ENCODE results near the gene TMEM47.

The TMEM47 gene

GRCh38 chrX:34656842-34657725, at the start of gene TMEM47:
TSS of gene TMEM47 (minus strand) at chrX:34657285. CDS start at chrX:34657029, 256 bp downstream.
- no peaks in the 10 kb centered on the region for H3K9me3 Mint-ChIP-seq
- peaks cover 3% of the 10 kb centered on the region for H3K36me3 Mint-ChIP-seq (ENCODE audit: low read depth)
- H3K4me1 Mint-ChIP-seq (ENCODE audit: low read depth) = peaks cover 4% of the 10 kb centered on the region
- H3K27ac Mint-ChIP-seq = no peak within 1 kb of the TSS
- peaks cover 25% of the 10 kb centered on the region for H3K27me3 Mint-ChIP-seq (ENCODE audit: low read depth)
- H3K4me3 Mint-ChIP-seq = peak within 1 kb of the TSS; percentile 80

DNA sequence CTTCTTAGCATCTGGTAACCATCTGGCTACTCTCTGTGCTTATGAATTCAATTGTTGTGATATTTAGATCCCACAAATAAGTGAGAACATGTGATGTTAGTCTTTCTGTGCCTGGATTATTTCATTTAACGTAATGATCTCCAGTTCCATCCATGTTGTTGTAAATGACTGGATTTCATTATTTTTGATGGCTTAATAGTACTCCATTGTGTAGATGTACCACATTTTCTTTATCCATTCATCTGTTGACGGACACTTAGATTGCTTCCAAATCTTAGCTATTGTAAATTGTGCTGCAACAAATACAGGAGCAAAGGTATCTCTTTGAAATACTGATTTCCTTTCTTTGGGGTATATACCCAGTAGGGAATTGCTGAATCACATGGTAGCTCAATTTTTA, 30.0 kb upstream of the TMEM47 start:
- H3K4me1 Mint-ChIP-seq (ENCODE audit: low read depth) = no peaks in the 10 kb centered on the region
- no peak overlapping the region for H3K27ac Mint-ChIP-seq
- no peaks in the 10 kb centered on the region for H3K36me3 Mint-ChIP-seq (ENCODE audit: low read depth)
- H3K9me3 Mint-ChIP-seq = peaks cover 9% of the 10 kb centered on the region
- no peak overlapping the region for H3K4me3 Mint-ChIP-seq
- no peaks in the 10 kb centered on the region for H3K27me3 Mint-ChIP-seq (ENCODE audit: low read depth)

DNA sequence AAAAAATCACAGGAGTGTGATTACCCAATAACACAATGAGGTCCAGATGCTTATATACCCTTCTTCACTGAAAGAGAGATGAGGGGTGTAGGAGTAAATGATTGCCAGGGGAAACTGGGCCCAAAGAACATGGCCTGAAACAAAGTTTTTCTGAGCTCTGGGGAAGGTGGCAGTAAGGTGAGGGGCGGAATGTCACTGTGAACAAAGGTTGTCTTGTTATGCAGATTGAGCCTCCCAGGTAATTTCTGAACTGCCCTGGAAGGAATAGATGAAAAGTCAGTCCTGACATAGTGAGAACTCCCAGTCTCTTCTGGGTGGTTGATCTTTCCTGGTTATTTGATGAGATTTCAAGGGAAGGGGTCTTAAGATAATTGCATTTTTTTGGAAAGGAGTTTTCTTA, 2.5 kb upstream of the TMEM47 start:
- peaks cover 3% of the 10 kb centered on the region for H3K36me3 Mint-ChIP-seq (ENCODE audit: low read depth)
- H3K27ac Mint-ChIP-seq = no peak overlapping the region
- no peak overlapping the region for H3K4me3 Mint-ChIP-seq
- H3K9me3 Mint-ChIP-seq = no peaks in the 10 kb centered on the region
- peaks cover 23% of the 10 kb centered on the region for H3K27me3 Mint-ChIP-seq (ENCODE audit: low read depth)
- peaks cover 4% of the 10 kb centered on the region for H3K4me1 Mint-ChIP-seq (ENCODE audit: low read depth)

DNA sequence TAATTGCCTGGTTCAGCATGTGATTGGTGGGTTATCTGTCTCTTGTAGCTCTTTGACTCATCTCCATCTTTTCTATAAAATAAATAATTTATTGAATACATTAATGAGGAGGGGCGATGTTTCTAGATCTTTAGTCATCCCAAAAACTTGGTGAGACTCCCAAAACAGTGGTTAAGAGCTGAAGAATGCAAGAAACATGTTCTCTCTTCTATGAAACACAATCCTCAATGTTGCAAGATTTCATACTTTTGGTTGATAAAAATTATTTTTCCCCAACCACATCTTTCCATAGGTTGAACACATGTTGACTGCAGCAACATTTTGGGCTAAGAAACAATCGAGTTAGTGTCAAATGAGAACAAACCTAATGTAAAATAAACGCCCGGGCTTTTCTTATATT, 1.2 kb upstream of the TMEM47 start:
- no peak overlapping the region for H3K4me3 Mint-ChIP-seq
- no peaks in the 10 kb centered on the region for H3K9me3 Mint-ChIP-seq

DNA sequence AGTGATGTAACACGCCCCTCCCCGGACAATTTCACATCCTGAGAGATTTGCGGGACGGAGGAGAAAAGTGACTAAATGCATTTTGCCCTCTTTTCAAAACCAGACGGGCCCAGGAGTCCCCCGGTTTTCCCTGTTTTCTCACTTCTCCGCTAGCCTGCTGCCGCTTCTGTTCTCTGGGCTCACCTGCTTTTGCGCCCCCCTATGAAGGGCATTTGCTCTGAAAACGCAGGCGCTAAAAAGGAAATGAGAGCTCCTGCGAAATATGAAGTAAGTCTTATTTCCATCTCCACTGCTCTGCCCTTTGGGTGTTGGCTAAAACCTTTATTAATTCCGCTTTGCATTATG, 613 bp upstream of the TMEM47 start:
- H3K4me1 Mint-ChIP-seq (ENCODE audit: low read depth) = peaks cover 4% of the 10 kb centered on the region
- H3K36me3 Mint-ChIP-seq (ENCODE audit: low read depth) = peaks cover 3% of the 10 kb centered on the region
- H3K4me3 Mint-ChIP-seq = no peak overlapping the region
- no peaks in the 10 kb centered on the region for H3K9me3 Mint-ChIP-seq
- H3K27me3 Mint-ChIP-seq (ENCODE audit: low read depth) = peaks cover 25% of the 10 kb centered on the region
- H3K27ac Mint-ChIP-seq = no peak overlapping the region

More for the DNA sequence above, 1.2 kb upstream of the TMEM47 start:
- H3K27ac Mint-ChIP-seq = no peak overlapping the region
- H3K4me1 Mint-ChIP-seq (ENCODE audit: low read depth) = peaks cover 4% of the 10 kb centered on the region
- peaks cover 25% of the 10 kb centered on the region for H3K27me3 Mint-ChIP-seq (ENCODE audit: low read depth)
- H3K36me3 Mint-ChIP-seq (ENCODE audit: low read depth) = peaks cover 3% of the 10 kb centered on the region

DNA sequence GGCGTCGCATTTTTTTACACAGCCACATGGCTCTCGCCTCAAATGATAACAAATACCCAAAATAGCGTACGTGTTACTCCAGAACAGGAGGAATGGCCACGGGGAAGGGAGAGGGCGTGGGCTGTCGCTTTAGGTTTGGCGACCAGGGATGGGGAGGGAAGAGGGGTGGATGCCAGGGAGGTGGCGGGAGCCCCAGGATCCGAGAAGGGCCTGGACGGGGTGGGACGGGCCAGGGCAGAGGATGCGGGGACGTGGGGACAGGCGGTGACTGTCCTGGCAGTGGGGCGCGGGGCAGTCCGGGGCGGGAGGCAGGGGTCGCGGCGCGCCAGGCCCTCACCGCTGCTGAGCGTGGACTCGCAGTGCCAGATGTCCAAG, 631 bp downstream of the TMEM47 start:
- Mint-ChIP-seq H3K4me3 (peak overlapping the region; percentile 80), H3K9me3 (no peaks in the 10 kb centered on the region), H3K4me1 (ENCODE audit: low read depth) (peaks cover 4% of the 10 kb centered on the region), H3K27ac (no peak overlapping the region), H3K36me3 (ENCODE audit: low read depth) (peaks cover 3% of the 10 kb centered on the region), H3K27me3 (ENCODE audit: low read depth) (peaks cover 25% of the 10 kb centered on the region)

GRCh38 chrX:34655501-34656455, 1.3 kb downstream of the TMEM47 start:
- H3K4me3 Mint-ChIP-seq = peak overlapping the region; percentile 80
- H3K27me3 Mint-ChIP-seq (ENCODE audit: low read depth) = peaks cover 25% of the 10 kb centered on the region
- H3K36me3 Mint-ChIP-seq (ENCODE audit: low read depth) = peaks cover 3% of the 10 kb centered on the region
- H3K4me1 Mint-ChIP-seq (ENCODE audit: low read depth) = peaks cover 4% of the 10 kb centered on the region
- H3K9me3 Mint-ChIP-seq = no peaks in the 10 kb centered on the region
- peak overlapping the region; percentile 41 for H3K27ac Mint-ChIP-seq

- H3K36me3 Mint-ChIP-seq (ENCODE audit: low read depth) = peaks cover 3% of the 10 kb centered on the region
- peaks cover 4% of the 10 kb centered on the region for H3K4me1 Mint-ChIP-seq (ENCODE audit: low read depth)
- no peak overlapping the region for H3K27ac Mint-ChIP-seq
- no peak overlapping the region for H3K4me3 Mint-ChIP-seq
- H3K27me3 Mint-ChIP-seq (ENCODE audit: low read depth) = peaks cover 25% of the 10 kb centered on the region
- H3K9me3 Mint-ChIP-seq = no peaks in the 10 kb centered on the region
Observed at GRCh38 chrX:34654696-34655490, 2.2 kb downstream of the TMEM47 start.

DNA sequence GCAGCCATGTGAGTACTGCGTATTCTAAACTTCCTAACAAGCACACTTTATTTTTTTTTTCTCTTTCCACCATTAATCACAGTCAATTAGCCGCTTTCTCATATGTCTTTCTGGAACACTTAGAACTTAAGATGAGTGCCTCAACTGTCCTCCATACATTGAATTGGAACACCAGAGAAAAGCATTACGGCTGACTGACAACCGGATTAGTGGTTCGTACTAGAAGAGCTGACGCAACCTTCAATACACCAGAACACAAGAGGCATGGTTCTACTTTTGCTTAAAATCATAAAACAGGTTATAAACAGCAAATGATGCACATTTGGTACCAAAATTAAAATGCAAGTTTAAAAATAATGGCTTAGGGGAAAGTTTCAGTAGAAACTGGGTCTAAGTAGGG, 3.3 kb downstream of the TMEM47 start:
- H3K27me3 Mint-ChIP-seq (ENCODE audit: low read depth) = peaks cover 25% of the 10 kb centered on the region
- no peak overlapping the region for H3K4me3 Mint-ChIP-seq
- peaks cover 4% of the 10 kb centered on the region for H3K4me1 Mint-ChIP-seq (ENCODE audit: low read depth)
- no peak overlapping the region for H3K27ac Mint-ChIP-seq
- no peaks in the 10 kb centered on the region for H3K9me3 Mint-ChIP-seq
- H3K36me3 Mint-ChIP-seq (ENCODE audit: low read depth) = peaks cover 3% of the 10 kb centered on the region

DNA sequence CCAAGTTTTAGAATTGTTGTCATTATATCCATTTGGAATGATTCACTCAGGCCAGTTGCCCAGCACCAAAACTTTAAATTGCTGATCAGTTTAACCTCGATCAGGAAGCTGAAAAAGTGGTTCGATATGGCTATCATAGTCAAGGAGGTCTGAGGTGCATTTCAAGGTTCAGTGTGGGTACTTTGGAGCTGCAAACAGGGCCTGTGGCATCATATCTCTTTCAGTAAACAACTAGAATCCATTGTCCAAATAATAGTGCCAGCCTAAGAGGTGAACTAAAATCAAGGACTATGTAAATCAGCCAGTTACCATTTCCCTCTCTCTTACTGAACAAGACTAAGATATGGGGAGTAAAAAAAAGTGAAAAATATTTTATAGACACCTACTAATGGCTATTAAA, 14.2 kb downstream of the TMEM47 start:
- H3K4me1 Mint-ChIP-seq (ENCODE audit: low read depth) = no peaks in the 10 kb centered on the region
- H3K27me3 Mint-ChIP-seq (ENCODE audit: low read depth) = no peaks in the 10 kb centered on the region
- H3K36me3 Mint-ChIP-seq (ENCODE audit: low read depth) = no peaks in the 10 kb centered on the region
- H3K27ac Mint-ChIP-seq = no peak overlapping the region
- no peaks in the 10 kb centered on the region for H3K9me3 Mint-ChIP-seq
- H3K4me3 Mint-ChIP-seq = no peak overlapping the region

- Mint-ChIP-seq H3K27me3 (ENCODE audit: low read depth) (no peaks in the 10 kb centered on the region), H3K4me3 (no peak overlapping the region), H3K27ac (no peak overlapping the region), H3K36me3 (ENCODE audit: low read depth) (no peaks in the 10 kb centered on the region), H3K4me1 (ENCODE audit: low read depth) (no peaks in the 10 kb centered on the region), H3K9me3 (no peaks in the 10 kb centered on the region)
Observed at GRCh38 chrX:34638116-34638515, 19.0 kb downstream of the TMEM47 start.

DNA sequence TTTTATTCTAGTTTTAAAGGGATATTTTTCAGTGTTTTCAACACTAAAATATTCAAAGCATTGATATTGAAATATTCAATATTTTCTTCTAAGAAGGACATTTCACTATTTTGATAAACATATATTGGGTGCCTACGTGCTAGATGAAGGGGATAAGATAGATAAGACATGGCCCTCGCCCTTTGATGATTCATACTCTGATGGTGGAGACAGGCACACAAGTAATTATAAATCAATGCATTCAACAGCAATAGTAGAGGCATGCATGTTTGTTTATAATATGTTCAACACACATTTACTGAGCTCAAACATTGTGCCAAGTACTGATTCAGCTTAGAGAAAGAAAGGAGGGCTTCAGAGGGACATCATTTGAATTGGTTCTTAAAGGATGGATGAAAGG, 22.7 kb downstream of the TMEM47 start:
- Mint-ChIP-seq H3K9me3 (no peaks in the 10 kb centered on the region), H3K27ac (no peak overlapping the region), H3K27me3 (ENCODE audit: low read depth) (no peaks in the 10 kb centered on the region)

DNA sequence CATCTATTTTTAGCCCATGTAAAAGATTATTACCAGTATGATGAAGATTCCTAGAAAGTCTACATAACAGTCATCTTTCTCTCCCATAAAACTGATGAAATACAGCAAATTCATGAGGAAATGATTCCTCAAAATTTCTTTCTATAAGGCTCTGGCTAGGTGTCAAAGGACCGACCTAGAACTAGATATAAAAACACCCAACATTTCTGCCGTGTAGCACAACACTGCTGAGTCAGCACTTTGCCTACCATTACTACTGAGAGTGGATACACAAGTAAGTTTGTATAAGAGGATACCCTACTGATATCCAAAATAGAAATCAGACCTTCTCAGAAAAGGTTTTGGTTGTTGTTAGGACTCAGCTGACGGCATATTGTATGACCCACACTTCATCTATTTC, 24.7 kb downstream of the TMEM47 start:
- no peak overlapping the region for H3K4me3 Mint-ChIP-seq
- no peaks in the 10 kb centered on the region for H3K36me3 Mint-ChIP-seq (ENCODE audit: low read depth)
- no peaks in the 10 kb centered on the region for H3K4me1 Mint-ChIP-seq (ENCODE audit: low read depth)
- H3K27ac Mint-ChIP-seq = no peak overlapping the region
- no peaks in the 10 kb centered on the region for H3K27me3 Mint-ChIP-seq (ENCODE audit: low read depth)
- no peaks in the 10 kb centered on the region for H3K9me3 Mint-ChIP-seq

More for the DNA sequence above, 22.7 kb downstream of the TMEM47 start:
- Mint-ChIP-seq H3K36me3 (ENCODE audit: low read depth) (no peaks in the 10 kb centered on the region), H3K4me1 (ENCODE audit: low read depth) (no peaks in the 10 kb centered on the region), H3K4me3 (no peak overlapping the region)

DNA sequence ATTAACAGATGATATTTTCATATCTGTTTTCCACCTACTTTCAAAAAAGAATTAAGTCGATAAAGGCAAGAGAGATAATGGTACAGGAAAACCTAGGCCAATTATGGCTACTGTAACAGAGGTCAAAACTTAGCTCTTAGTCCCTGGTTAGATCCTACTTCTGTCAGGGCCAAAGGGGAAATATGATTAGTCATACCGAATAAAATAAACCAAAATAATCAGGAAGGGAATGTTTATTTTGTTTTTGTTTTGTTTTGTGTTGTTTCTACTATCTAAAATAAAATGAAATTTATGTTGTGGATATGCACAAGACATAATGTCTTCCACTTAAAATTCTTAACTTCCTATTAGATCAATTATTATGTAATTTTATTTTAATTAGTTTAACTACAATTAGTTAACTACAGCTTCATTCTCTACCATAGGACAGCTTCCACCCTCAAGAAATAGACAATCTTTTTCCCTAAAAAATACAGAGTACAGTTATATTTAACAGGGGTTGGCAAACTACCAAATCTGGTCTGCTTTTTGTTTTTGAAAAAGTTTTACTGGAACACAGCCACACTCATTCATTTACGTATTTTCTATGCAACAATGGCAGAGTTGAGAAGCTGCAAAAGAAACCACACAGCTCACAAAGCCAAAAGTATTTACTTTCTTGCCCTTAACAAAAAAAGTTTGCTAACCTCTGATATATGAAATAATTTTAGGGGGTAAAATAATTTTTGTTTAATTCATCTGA, 25.4 kb downstream of the TMEM47 start:
- Mint-ChIP-seq H3K4me1 (ENCODE audit: low read depth) (no peaks in the 10 kb centered on the region), H3K9me3 (no peaks in the 10 kb centered on the region), H3K36me3 (ENCODE audit: low read depth) (no peaks in the 10 kb centered on the region), H3K27ac (no peak overlapping the region), H3K27me3 (ENCODE audit: low read depth) (no peaks in the 10 kb centered on the region), H3K4me3 (no peak overlapping the region)

All from T-helper 1 cell treated with Interleukin-12 subunit alpha and Interleukin-12 subunit beta and Interleukin-4 antibody, amounts not matched to agents 30 μg/mL and 1 μg/mL, for 36 hours (primary cell).